IMR-90 (cell line): ENCODE data around the gene MILR1. TPM values are rescaled to one million over a fixed set of nuclear protein-coding genes. Genes with fewer than 3 reads are reported as not detected.
A peak's percentile ranks its signal among the peaks of the same experiment; 100 is the strongest.

Experiments
- ATAC-seq: fragments of 200-7000 bp; cut with Tn5 transposase; 2 replicates; pipeline ENCODE4 v1.9.1; 2020; ENCODE audit warnings: low read depth, mild to moderate bottlenecking, moderate library complexity
- BruUV-seq: library from RNA; stranded (reverse); fragments of 400-500 nt; replicated peaks from 2 replicates; lab custom pipeline; 2021; lab: Mats Ljungman, UMichigan
- CTCF ChIA-PET: fragments of 300-600 bp; formaldehyde crosslinking; extraction: SDS; loops from one replicate; lab custom pipeline; 2021; ENCODE audit warnings: antibody characterized with exemption; lab: Yijun Ruan, JAX
- POLR2A ChIA-PET: fragments of 300-600 bp; sonication (Branson Sonifier 250); formaldehyde crosslinking; loops from one replicate; lab custom pipeline; 2022; ENCODE audit warnings: antibody characterized with exemption; ENCODE audit not compliant: unreplicated experiment; lab: Charles Lee
- DNase-seq: peaks from one replicate; pipeline ENCODE4 v3.0.0; 2013
- H2AFZ ChIP-seq: replicated peaks from 2 replicates; pipeline ENCODE3; 2013; ENCODE audit warnings: low read length, mild to moderate bottlenecking; ENCODE audit not compliant: poor library complexity
- H2AK5ac ChIP-seq: 2 replicates; pipeline ENCODE4 v1.6.1; 2013; ENCODE audit warnings: low read depth, low read length, inconsistent platforms
- H2AK9ac ChIP-seq: replicated peaks from 2 replicates; pipeline ENCODE3; 2013; ENCODE audit warnings: mild to moderate bottlenecking, low read depth, low read length, moderate library complexity; ENCODE audit not compliant: poor library complexity
- H2BK120ac ChIP-seq: 2 replicates; pipeline ENCODE4 v1.6.1; 2013; ENCODE audit warnings: low read depth, low read length, inconsistent platforms
- H2BK15ac ChIP-seq: 3 replicates; pipeline ENCODE4 v1.6.1; 2013; ENCODE audit warnings: low read depth, low read length, inconsistent platforms
- H2BK20ac ChIP-seq: 2 replicates; pipeline ENCODE4 v1.6.1; 2013; ENCODE audit warnings: low read depth, mild to moderate bottlenecking, inconsistent platforms, low read length, moderate library complexity
- H2BK5ac ChIP-seq: 2 replicates; pipeline ENCODE4 v1.6.1; 2013; ENCODE audit warnings: mild to moderate bottlenecking, low read depth, low read length, inconsistent platforms; ENCODE audit not compliant: poor library complexity, severe bottlenecking
- H3K14ac ChIP-seq: replicated peaks from 2 replicates; pipeline ENCODE4 v1.6.1; 2013; ENCODE audit warnings: low read depth, low read length, inconsistent platforms
- H3K18ac ChIP-seq: 2 replicates; pipeline ENCODE4 v1.6.1; 2013; ENCODE audit warnings: low read depth, low read length, control low read depth
- H3K23ac ChIP-seq: 2 replicates; pipeline ENCODE4 v1.6.1; 2013; ENCODE audit warnings: low read depth, low read length, inconsistent platforms
- H3K27ac ChIP-seq: 2 replicates; pipeline ENCODE4 v1.5.1; 2013; ENCODE audit warnings: mild to moderate bottlenecking, control low read depth, low read length; ENCODE audit not compliant: insufficient read depth
- H3K27me3 ChIP-seq: 2 replicates; pipeline ENCODE4 v1.6.1; 2013; ENCODE audit warnings: low read length; ENCODE audit not compliant: control insufficient read depth, insufficient read depth
- H3K36me3 ChIP-seq: 2 replicates; pipeline ENCODE4 v1.6.1; 2013; ENCODE audit warnings: low read length, mixed read lengths; ENCODE audit not compliant: control insufficient read depth, insufficient read depth
- H3K4ac ChIP-seq: 2 replicates; pipeline ENCODE4 v1.6.1; 2013; ENCODE audit warnings: low read depth, low read length, inconsistent platforms
- H3K4me1 ChIP-seq: 2 replicates; pipeline ENCODE4 v1.6.1; 2013; ENCODE audit warnings: low read length, mixed read lengths; ENCODE audit not compliant: control insufficient read depth, insufficient read depth
- H3K4me2 ChIP-seq: 2 replicates; pipeline ENCODE4 v1.6.1; 2013; ENCODE audit warnings: low read depth, mild to moderate bottlenecking, control low read depth, low read length, moderate library complexity
- H3K4me3 ChIP-seq: 2 replicates; pipeline ENCODE4 v1.5.1; 2013; ENCODE audit warnings: low read depth, mild to moderate bottlenecking, control low read depth, low read length, moderate library complexity; ENCODE audit not compliant: insufficient read depth
- H3K56ac ChIP-seq: 2 replicates; pipeline ENCODE4 v1.6.1; 2013; ENCODE audit warnings: low read length, inconsistent platforms; ENCODE audit not compliant: insufficient read depth; ENCODE audit errors: extremely low read depth
- H3K79me1 ChIP-seq, 2 experiments: 2 replicates each; pipeline ENCODE4 v1.6.1; 2013; ENCODE audit warnings: low read length in 2 of 2, inconsistent platforms in 1 of 2, low read depth in 1 of 2
- H3K9ac ChIP-seq: 2 replicates; pipeline ENCODE4 v1.6.1; 2013; ENCODE audit warnings: low read depth, low read length, control low read depth
- H3K9me1 ChIP-seq: 2 replicates; pipeline ENCODE4 v1.6.1; 2013; ENCODE audit warnings: low read length, inconsistent platforms; ENCODE audit not compliant: insufficient read depth
- H3K9me3 ChIP-seq: 2 replicates; pipeline ENCODE4 v1.6.1; 2013; ENCODE audit warnings: low read length; ENCODE audit not compliant: control insufficient read depth, insufficient read depth
- H4K20me1 ChIP-seq: 2 replicates; pipeline ENCODE4 v1.6.1; 2013; ENCODE audit warnings: low read length, inconsistent platforms; ENCODE audit not compliant: insufficient read depth
- H4K5ac ChIP-seq: 2 replicates; pipeline ENCODE4 v1.6.1; 2013; ENCODE audit warnings: mild to moderate bottlenecking, low read depth, low read length, control low read depth
- H4K8ac ChIP-seq, 2 experiments: 2 replicates each; pipeline ENCODE4 v1.6.1; 2013; ENCODE audit warnings: low read depth in 2 of 2, low read length in 2 of 2, control low read depth in 1 of 2, inconsistent platforms in 1 of 2
- H4K91ac ChIP-seq: 2 replicates; pipeline ENCODE4 v1.6.1; 2013; ENCODE audit warnings: low read depth, low read length, inconsistent platforms; ENCODE audit not compliant: insufficient read depth
- CEBPB ChIP-seq: IDR thresholded peaks from 2 replicates; pipeline ENCODE4 v1.6.1; 2012; ENCODE audit warnings: low read depth, low read length, improper control_type of control experiment
- CHD1 ChIP-seq: IDR thresholded peaks from 2 replicates; pipeline ENCODE4 v1.6.1; 2012; ENCODE audit warnings: low read depth, low read length, improper control_type of control experiment
- MAFK ChIP-seq: IDR thresholded peaks from 2 replicates; pipeline ENCODE4 v1.6.1; 2012; ENCODE audit warnings: low read depth, low read length, improper control_type of control experiment
- WGBS, 2 experiments: methylation state at CpG; one replicate each; pipeline versions ENCODE4 v1.1.5 to v1.1.7; 2013; ENCODE audit warnings: missing lambda C conversion rate in 2 of 2; ENCODE audit not compliant: insufficient read length in 1 of 2; ENCODE audit errors: extremely low coverage in 2 of 2; 5-methylcytosine and 5-hydroxymethylcytosine counted together
- dilution Hi-C: fragments of 300-500 bp; cut with HindIII; formaldehyde crosslinking; loops from one replicate; pipeline ENCODE4 v1.14.3; 2018; ENCODE audit warnings: low sequenced_read_pairs; ENCODE audit not compliant: unreplicated experiment
- in situ Hi-C: fragments of 300-500 bp; cut with MboI; formaldehyde crosslinking; loops from 3 replicates; pipeline ENCODE4 v1.14.3; 2019; ENCODE audit warnings: low sequenced_read_pairs, inconsistent platforms, mixed read lengths
- intact Hi-C: fragments of 100-400 bp; cut with micrococcal nuclease; formaldehyde crosslinking; loops from 2 replicates; pipeline ENCODE4 v1.10.0; 2022
- polyA plus RNA-seq, 3 experiments: library from polyadenylated mRNA; depleted of rRNA; stranded (reverse); fragments of >200 nt; gene quantifications; 2 replicates each; pipeline ENCODE4 v1.2.3, GENCODE V29; 2012; ENCODE audit warnings: low replicate concordance in 1 of 3
- total RNA-seq: library from RNA; depleted of rRNA; stranded (reverse); fragments of >200 nt; gene quantifications from 2 replicates; pipeline ENCODE4 v1.2.3, GENCODE V29; 2012

Gene MILR1
- total and polyA plus RNA-seq, 2 of the 4 experiments (the other 2 are of a cell fraction): 0.36 to 0.44 TPM

DNA sequence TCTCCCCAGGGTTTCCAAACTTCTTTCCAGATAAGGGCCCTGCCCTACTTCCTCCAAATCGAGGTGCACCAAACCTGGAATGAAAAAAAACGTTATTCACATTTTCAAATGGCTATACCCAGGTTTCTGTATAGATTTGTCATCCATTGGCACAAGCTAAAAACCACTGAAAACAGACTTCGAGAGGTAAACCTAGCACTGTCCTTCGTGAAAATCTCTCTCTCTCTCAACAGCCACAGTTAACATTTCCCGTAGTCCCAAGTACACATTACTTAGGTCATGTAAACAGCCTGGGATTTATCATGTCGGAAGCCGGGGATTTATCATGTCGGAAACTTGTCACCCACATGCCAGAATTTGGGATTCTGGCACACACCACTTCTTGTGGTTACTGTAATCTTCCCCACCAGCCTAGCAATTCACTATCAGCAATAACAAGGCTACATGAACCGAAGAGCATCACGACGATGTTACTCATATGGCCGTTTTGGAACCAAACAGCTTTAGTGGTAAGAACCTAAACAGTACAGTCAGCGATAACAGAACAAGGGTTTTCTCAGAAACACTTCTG, 55.9 kb downstream of the MILR1 start:
- Histone ChIP-seq H4K91ac (0 out of 2 replicates have a peak overlapping the region, but pooled peaks have one; percentile 7), H3K9ac (peak overlapping the region; percentile 90), H2BK15ac (no peak overlapping the region), H3K27ac (peak overlapping the region; percentile 47), H2AFZ (no peak overlapping the region), H4K8ac (no peak overlapping the region), H3K4me3 (peak overlapping the region; percentile 93), H3K23ac (peak overlapping the region; percentile 97), H3K9me1 (peaks cover 7% of the 10 kb centered on the region), H2AK9ac (peak overlapping the region; percentile 2), H2BK20ac (no peak overlapping the region), H3K14ac (peak overlapping the region; percentile 89), H3K36me3 (peaks cover 51% of the 10 kb centered on the region), H4K20me1 (peaks cover 86% of the 10 kb centered on the region), H3K4me2 (peak overlapping the region; percentile 90), H3K56ac (peak overlapping the region; percentile 82), H3K9me3 (no peaks in the 10 kb centered on the region), H2BK5ac (peak overlapping the region; percentile 73), H2AK5ac (peak overlapping the region; percentile 51), H3K4ac (peak overlapping the region; percentile 61), H3K18ac (peak overlapping the region; percentile 45; the same call in 1 of the 2 replicates), H3K4me1 (peaks cover 2% of the 10 kb centered on the region; the same call in 1 of the 2 replicates), H2BK120ac (no peak overlapping the region), H4K5ac (peak overlapping the region; percentile 13; the same call in 1 of the 2 replicates), H3K79me1 (peaks cover 27 to 68% of the 10 kb centered on the region in 2 experiments), H3K27me3 (no peaks in the 10 kb centered on the region)
- DNase-seq (peak; percentile 75), ATAC-seq (no peak)
- intact Hi-C loops (no loop called here), dilution Hi-C loops (no loop called here), in situ Hi-C loops (no loop called here)
- TF ChIP-seq CEBPB (no peak), MAFK (peak; percentile 64), CHD1 (0 out of 2 replicates have a peak, but pooled peaks have one; percentile 89)
- POLR2A ChIA-PET: interaction anchor here (0.8 to 1.1 kb wide), 3 partner anchors 8 to 130 kb away, joined by 3 to 7 read pairs (median 3); partner anchors contain the start of gene POLG2
- 0% methylated on average over 6 of the region's 13 CpGs; no CpG with 5 or more reads in 1 of the 2 experiments for WGBS, 2 experiments
- CTCF ChIA-PET: interaction anchor here (0.5 kb wide), 1 partner anchor 192 kb away, joined by 4 read pairs; no protein-coding TSS in a partner anchor
- no TSS peak for BruUV-seq
